ENCODE data around the gene UBAC1. TPM values are rescaled to one million over a fixed set of nuclear protein-coding genes. Genes with fewer than 3 reads are reported as not detected.

UBAC1 gene
- total and polyA plus RNA-seq, 9 of the 15 experiments (the other 6 are each of a cell fraction or from before 2014, with no cell fraction given), result 94.0 to 399 (median 228) TPM

- Histone ChIP-seq H3K4me1 (replicated peaks in 1 of 2; ENCODE audit: control insufficient read depth in 2 of 2, insufficient read depth in 2 of 2, low read length in 2 of 2) (peaks cover 0 to 58% of the 10 kb centered on the region in 2 experiments; a peak in 2 of 5 replicates), H3K9me3 (replicated peaks; ENCODE audit: control insufficient read depth, insufficient read depth, low read depth, low read length) (no peaks in the 10 kb centered on the region), H3K79me2 (ENCODE audit: control insufficient read depth, insufficient read depth, low read length) (peaks cover 65% of the 10 kb centered on the region), H3K27me3 (ENCODE audit: control insufficient read depth in 2 of 2, insufficient read depth in 2 of 2, low read length in 2 of 2) (no peaks in the 10 kb centered on the region), H3K27ac (ENCODE audit: extremely low read depth, low read depth, low read length) (no peak overlapping the region; the same call in 2 of the 3 replicates), H3K4me2 (ENCODE audit: insufficient read depth, low read length) (no peak overlapping the region), H3K4me3 (no peak overlapping the region), H3K36me3 (ENCODE audit: control insufficient read depth, insufficient read depth, low read length) (peaks cover 95% of the 10 kb centered on the region), H2AFZ (ENCODE audit: low read depth, low read length) (no peak overlapping the region), H4K20me1 (replicated peaks; ENCODE audit: control insufficient read depth, insufficient read depth, low read length) (peaks cover 48% of the 10 kb centered on the region; the same call in 1 of the 2 replicates), H3K9me1 (ENCODE audit: control insufficient read depth, insufficient read depth, low read length) (peaks cover 3% of the 10 kb centered on the region), H3K9ac (ENCODE audit: insufficient read depth in 1 of 2, low read depth in 2 of 2, low read length in 2 of 2) (peak overlapping the region in 1 of 2 experiments; percentile 2; a peak in 1 of 4 replicates)
- no peak for DNase-seq (ENCODE audit: extremely low read depth in 1 of 4, low spot score in 3 of 4)
- intact Hi-C loops (cut with micrococcal nuclease), result no loop called here
- in situ Hi-C loops (cut with MboI), result no loop called here
- no peak for FAIRE-seq
- BruUV-seq (replicated peaks), result no TSS peak
- POLR2A ChIA-PET, result interaction anchor here (0.9 to 2.0 kb wide), 4 partner anchors 10 to 41 kb away, joined by 3 to 7 read pairs (median 4); partner anchors contain the start of genes CAMSAP1 and UBAC1
- 0 out of 3 replicates have a peak, but pooled peaks have one; percentile 3 for ATAC-seq
- CTCF ChIA-PET (ENCODE audit: low intra/inter-chr PET ratio), result no interaction called here
- 94% methylated on average over 23 of the region's 31 CpGs for WGBS (ENCODE audit: insufficient coverage, low coverage, missing lambda C conversion rate)
- TF ChIP-seq RBM22 (IDR thresholded peaks at IDR 0.05; ENCODE audit: low read depth, low read length, poor library complexity, severe bottlenecking) (peak; percentile 94), ZNF408 (CRISPR knock-in tag; IDR thresholded peaks at IDR 0.05; ENCODE audit: low read depth) (no peak), TOE1 (IDR thresholded peaks at IDR 0.05; ENCODE audit: borderline replicate concordance) (no peak), TOE1 (CRISPR knock-in tag; IDR thresholded peaks at IDR 0.05; ENCODE audit: borderline replicate concordance, low read depth) (no peak), SIN3B (IDR thresholded peaks at IDR 0.05; ENCODE audit: low read depth) (no peak), GMEB1 (CRISPR knock-in tag; IDR thresholded peaks at IDR 0.05) (no peak), BRF1 (IDR thresholded peaks at IDR 0.05; ENCODE audit: borderline replicate concordance, extremely low read depth, insufficient read length) (no peak), ELF4 (CRISPR knock-in tag; IDR thresholded peaks at IDR 0.05) (no peak), ATF6 (CRISPR knock-in tag; IDR thresholded peaks at IDR 0.05) (no peak), RBFOX2 (IDR thresholded peaks at IDR 0.05; ENCODE audit: low read depth, low read length) (peak; percentile 57), PPARD (CRISPR knock-in tag; IDR thresholded peaks at IDR 0.05) (no peak), THRB (CRISPR knock-in tag; conservative IDR thresholded peaks at IDR 0.05) (no peak), ZNF830 (CRISPR knock-in tag; IDR thresholded peaks at IDR 0.05) (no peak), FOXK2 (conservative IDR thresholded peaks at IDR 0.05 in 1 of 2, IDR thresholded peaks at IDR 0.05 in 1 of 2; ENCODE audit: low read depth in 2 of 2) (no peak), PTTG1 (tag; IDR thresholded peaks at IDR 0.05; ENCODE audit: low read depth) (no peak), SNRNP70 (optimal IDR thresholded peaks at IDR 0.05; ENCODE audit: low read depth, low read length) (no peak), SRSF1 (IDR thresholded peaks at IDR 0.05; ENCODE audit: low read depth, low read length) (0 out of 2 replicates have a peak, but pooled peaks have one; percentile 40), SAFB (IDR thresholded peaks at IDR 0.05; ENCODE audit: borderline replicate concordance, low read depth, low read length) (no peak)
Measured at GRCh38 chr9:135931349-135931820, 29.8 kb downstream of the UBAC1 start.
